Measurements from ENCODE around the gene SLC23A2. TPM values are rescaled to one million over a fixed set of nuclear protein-coding genes. Genes with fewer than 3 reads are reported as not detected.
"Not testable (repeated sequence)": the region's sequence is repeated elsewhere in the genome, so short reads cannot be mapped to it uniquely, and the experiment has no call there.

Gene SLC23A2
- total RNA-seq, 4 donors from 2014 or later, result 4.6 to 15.2 (median 7.9) TPM

GRCh38 chr20:5040345-5040744 lies 39.0 kb upstream of the SLC23A2 start:
- no peak overlapping the region for H3K4me3 ChIP-seq (ENCODE audit: low read depth, poor library complexity, severe bottlenecking)
- no peak for DNase-seq (ENCODE audit: low spot score in 2 of 2)
- WGBS, 2 donors, result 79 to 90% methylated on average over 4 of the region's 4 CpGs
- intact Hi-C loops (cut with DNase I; ENCODE audit: low total_unique reads), result no loop called here
- TF ChIP-seq CTCF (IDR thresholded peaks at IDR 0.05) (no peak), POLR2A (IDR thresholded peaks at IDR 0.05) (no peak)

GRCh38 chr20:5039889-5040288 lies 38.6 kb upstream of the SLC23A2 start:
- H3K4me3 ChIP-seq (ENCODE audit: low read depth, poor library complexity, severe bottlenecking), result no peak overlapping the region
- no peak for DNase-seq (ENCODE audit: low spot score in 2 of 2)
- 91 to 92% methylated on average over 1 of the region's 1 CpG for WGBS, 2 donors
- TF ChIP-seq CTCF (IDR thresholded peaks at IDR 0.05) (no peak), POLR2A (IDR thresholded peaks at IDR 0.05) (no peak)
- intact Hi-C loops (cut with DNase I; ENCODE audit: low total_unique reads), result no loop called here

- intact Hi-C loops (cut with DNase I; ENCODE audit: low total_unique reads), result no loop called here
- 72 to 73% methylated on average over 8 of the region's 8 CpGs for WGBS, 2 donors
Observed at GRCh38 chr20:5039255-5039657, 37.9 kb upstream of the SLC23A2 start.

GRCh38 chr20:5036828-5037227 lies 35.5 kb upstream of the SLC23A2 start:
- no peak for DNase-seq (ENCODE audit: low spot score in 2 of 2)
- H3K4me3 ChIP-seq (ENCODE audit: low read depth, poor library complexity, severe bottlenecking), result no peak overlapping the region
- intact Hi-C loops (cut with DNase I; ENCODE audit: low total_unique reads), result no loop called here
- WGBS, 2 donors, result 61 to 79% methylated on average over 2 of the region's 2 CpGs
- TF ChIP-seq CTCF (IDR thresholded peaks at IDR 0.05) (no peak), POLR2A (IDR thresholded peaks at IDR 0.05) (no peak)

More at GRCh38 chr20:5039255-5039657, 37.9 kb upstream of the SLC23A2 start:
- H3K4me3 ChIP-seq (ENCODE audit: low read depth, poor library complexity, severe bottlenecking), result no peak overlapping the region
- DNase-seq (ENCODE audit: low spot score in 2 of 2), result no peak
- TF ChIP-seq POLR2A (IDR thresholded peaks at IDR 0.05) (no peak), CTCF (IDR thresholded peaks at IDR 0.05) (no peak)

GRCh38 chr20:5035518-5035917 lies 34.2 kb upstream of the SLC23A2 start:
- 81 to 100% methylated on average over 1 of the region's 1 CpG for WGBS, 2 donors
- H3K4me3 ChIP-seq (ENCODE audit: low read depth, poor library complexity, severe bottlenecking); DNase-seq (ENCODE audit: low spot score in 2 of 2); intact Hi-C loops (cut with DNase I; ENCODE audit: low total_unique reads): not testable (repeated sequence)

GRCh38 chr20:5033566-5033965 lies 32.3 kb upstream of the SLC23A2 start:
- H3K4me3 ChIP-seq (ENCODE audit: low read depth, poor library complexity, severe bottlenecking), result no peak overlapping the region
- no peak for TF ChIP-seq CTCF (IDR thresholded peaks at IDR 0.05)
- no peak for TF ChIP-seq POLR2A (IDR thresholded peaks at IDR 0.05)
- 59 to 71% methylated on average over 2 of the region's 2 CpGs for WGBS, 2 donors
- DNase-seq (ENCODE audit: low spot score in 2 of 2), result no peak
- intact Hi-C loops (cut with DNase I; ENCODE audit: low total_unique reads), result no loop called here

GRCh38 chr20:5031701-5032100 lies 30.4 kb upstream of the SLC23A2 start:
- H3K4me3 ChIP-seq (ENCODE audit: low read depth, poor library complexity, severe bottlenecking); intact Hi-C loops (cut with DNase I; ENCODE audit: low total_unique reads); DNase-seq (ENCODE audit: low spot score in 2 of 2): not testable (repeated sequence)
- WGBS, 2 donors, result 75 to 77% methylated on average over 10 of the region's 10 CpGs
